Measurements from ENCODE around the gene TPRG1.

GRCh38 chr3:189212681-189213080 lies 40.9 kb downstream of the TPRG1 start:
- no peak for TF ChIP-seq POLR2A (IDR thresholded peaks at IDR 0.05; ENCODE audit: low read depth, low read length)
- TF ChIP-seq TAF1 (IDR thresholded peaks at IDR 0.05; ENCODE audit: low read depth, low read length): no peak
- TF ChIP-seq POLR2AphosphoS5 (IDR thresholded peaks at IDR 0.05; ENCODE audit: low read depth, low read length): no peak
- TF ChIP-seq SPI1 (IDR thresholded peaks at IDR 0.05; ENCODE audit: low read depth, low read length): no peak
